Esophagus muscularis mucosa (tissue), 4 donors: ENCODE measurements around the gene PIGM.

Source experiments
- EP300 ChIP-seq: sonication (generic); formaldehyde crosslinking; IDR thresholded peaks from one replicate; pipeline ENCODE4 v1.6.1; 2017; ENCODE audit warnings: antibody characterized with exemption
- POLR2A ChIP-seq: fragments of 450-650 bp; IDR thresholded peaks from one replicate; pipeline ENCODE4 v1.6.1; 2017; ENCODE audit warnings: antibody characterized with exemption, moderate library complexity, mild to moderate bottlenecking, low read depth
- TF ChIP-seq, protein P1 (sequence below), 3 experiments: fragments of 200-600 bp in 2 of 3; fragments of 450-650 bp in 1 of 3; sonication (generic) in 2 of 3; IDR thresholded peaks; one replicate each; pipeline ENCODE4 v1.5.1; 2017 to 2019; ENCODE audit warnings: antibody characterized with exemption in 3 of 3, mild to moderate bottlenecking in 2 of 3, moderate library complexity in 1 of 3

DNA sequence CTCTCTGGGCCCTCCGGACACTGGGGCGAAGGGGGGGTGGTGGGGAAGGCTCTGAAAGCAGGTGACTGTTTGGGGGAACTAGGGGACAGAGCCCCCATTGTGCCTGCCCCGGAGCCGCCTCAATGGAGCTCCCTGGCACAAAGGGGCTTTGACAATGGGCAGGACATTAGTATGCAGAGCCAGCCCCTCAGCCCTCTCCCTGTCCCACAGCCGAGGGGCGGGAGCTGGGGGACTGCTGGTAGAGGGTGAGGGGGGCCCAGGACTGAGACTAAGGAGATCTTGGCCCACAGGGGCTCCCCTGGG, 30.4 kb upstream of the PIGM start:
- TF ChIP-seq, protein P1, sequence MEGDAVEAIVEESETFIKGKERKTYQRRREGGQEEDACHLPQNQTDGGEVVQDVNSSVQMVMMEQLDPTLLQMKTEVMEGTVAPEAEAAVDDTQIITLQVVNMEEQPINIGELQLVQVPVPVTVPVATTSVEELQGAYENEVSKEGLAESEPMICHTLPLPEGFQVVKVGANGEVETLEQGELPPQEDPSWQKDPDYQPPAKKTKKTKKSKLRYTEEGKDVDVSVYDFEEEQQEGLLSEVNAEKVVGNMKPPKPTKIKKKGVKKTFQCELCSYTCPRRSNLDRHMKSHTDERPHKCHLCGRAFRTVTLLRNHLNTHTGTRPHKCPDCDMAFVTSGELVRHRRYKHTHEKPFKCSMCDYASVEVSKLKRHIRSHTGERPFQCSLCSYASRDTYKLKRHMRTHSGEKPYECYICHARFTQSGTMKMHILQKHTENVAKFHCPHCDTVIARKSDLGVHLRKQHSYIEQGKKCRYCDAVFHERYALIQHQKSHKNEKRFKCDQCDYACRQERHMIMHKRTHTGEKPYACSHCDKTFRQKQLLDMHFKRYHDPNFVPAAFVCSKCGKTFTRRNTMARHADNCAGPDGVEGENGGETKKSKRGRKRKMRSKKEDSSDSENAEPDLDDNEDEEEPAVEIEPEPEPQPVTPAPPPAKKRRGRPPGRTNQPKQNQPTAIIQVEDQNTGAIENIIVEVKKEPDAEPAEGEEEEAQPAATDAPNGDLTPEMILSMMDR (IDR thresholded peaks at IDR 0.05) = no peak
- TF ChIP-seq EP300 = no peak
- no peak for TF ChIP-seq POLR2A
